RPMI7951 (cell line): ENCODE results near the gene EGFL7. TPM values are rescaled to one million over a fixed set of nuclear protein-coding genes. Genes with fewer than 3 reads are reported as not detected.

Experiments used
- DNase-seq: peaks from one replicate; pipeline ENCODE4 v3.0.0-alpha.2; 2012; ENCODE audit warnings: low read depth
- total RNA-seq: library from RNA; depleted of rRNA; stranded (reverse); fragments of >200 nt; shearing (Covaris generic); gene quantifications from 2 replicates; pipeline ENCODE4 v1.2.3, GENCODE V29; 2014

The EGFL7 gene
- total RNA-seq, 1 experiment from 2014 or later = 1.6 TPM

DNA sequence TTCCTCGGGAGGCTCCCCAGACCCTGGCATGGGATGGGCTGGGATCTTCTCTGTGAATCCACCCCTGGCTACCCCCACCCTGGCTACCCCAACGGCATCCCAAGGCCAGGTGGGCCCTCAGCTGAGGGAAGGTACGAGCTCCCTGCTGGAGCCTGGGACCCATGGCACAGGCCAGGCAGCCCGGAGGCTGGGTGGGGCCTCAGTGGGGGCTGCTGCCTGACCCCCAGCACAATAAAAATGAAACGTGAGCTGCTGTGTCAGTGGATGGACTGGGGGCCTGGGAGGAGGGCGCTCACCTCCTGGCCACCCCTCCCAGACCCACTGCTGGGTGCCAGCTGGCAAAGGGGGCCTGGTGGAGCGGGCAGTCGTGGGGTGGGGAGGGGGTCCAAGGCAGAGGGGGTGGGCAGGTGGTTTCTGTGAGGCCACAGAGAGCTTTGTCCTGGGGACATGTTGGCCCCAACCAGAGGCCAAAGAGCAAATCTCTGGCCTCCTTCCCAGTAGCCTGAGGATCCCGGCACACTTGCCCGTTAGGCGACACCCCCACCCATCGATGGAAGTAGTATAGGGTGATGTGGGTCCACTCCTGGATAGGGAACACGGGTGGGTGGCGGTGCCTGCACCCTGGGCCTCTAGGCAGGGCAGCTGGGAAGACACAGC is 9.8 kb downstream of the EGFL7 start:
- DNase-seq = no peak

DNA sequence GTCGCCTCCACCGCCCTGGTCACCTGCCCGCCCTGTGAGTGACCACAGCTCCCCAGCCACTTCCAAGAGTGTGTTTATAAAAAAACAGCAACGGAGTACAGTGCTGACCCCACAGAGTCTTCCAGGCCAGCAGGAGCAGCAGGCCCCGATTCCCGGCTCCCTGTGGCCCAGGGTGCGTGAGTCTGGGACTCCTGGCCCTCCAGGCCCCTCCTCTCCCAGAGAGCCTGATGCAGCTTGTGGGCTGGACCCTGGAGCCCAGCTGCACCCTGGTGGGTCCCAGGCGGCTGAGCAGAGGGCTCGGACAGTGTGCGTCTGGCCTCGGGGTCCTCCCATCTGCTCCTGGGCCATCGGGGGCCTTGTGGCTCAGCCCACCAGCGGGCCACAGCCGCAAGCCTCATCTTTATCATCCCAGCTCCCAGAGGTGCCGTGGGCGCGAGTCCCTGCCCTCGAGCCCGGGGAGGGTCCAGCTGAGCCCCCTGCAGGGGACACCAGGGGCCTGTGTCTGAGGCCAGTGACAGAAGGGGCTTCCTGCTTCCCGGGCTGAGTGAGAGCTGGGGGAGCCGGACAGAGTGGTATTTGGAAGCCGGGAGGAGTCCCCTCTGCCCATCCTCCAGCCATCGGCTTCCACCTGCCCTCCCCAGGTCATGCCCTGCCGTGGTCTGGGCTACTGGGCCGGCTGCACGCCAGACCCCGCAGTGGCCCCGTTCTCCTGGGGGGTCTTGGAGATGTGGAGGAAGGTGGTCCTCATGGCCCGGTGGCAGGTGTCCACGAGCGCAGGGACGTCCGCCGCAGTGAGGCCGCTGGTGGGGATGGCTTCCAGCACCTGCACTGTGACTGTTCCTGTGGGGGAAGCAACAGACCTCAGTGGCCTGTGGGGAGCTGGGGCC is 10.6 kb downstream of the EGFL7 start:
- DNase-seq = no peak

DNA sequence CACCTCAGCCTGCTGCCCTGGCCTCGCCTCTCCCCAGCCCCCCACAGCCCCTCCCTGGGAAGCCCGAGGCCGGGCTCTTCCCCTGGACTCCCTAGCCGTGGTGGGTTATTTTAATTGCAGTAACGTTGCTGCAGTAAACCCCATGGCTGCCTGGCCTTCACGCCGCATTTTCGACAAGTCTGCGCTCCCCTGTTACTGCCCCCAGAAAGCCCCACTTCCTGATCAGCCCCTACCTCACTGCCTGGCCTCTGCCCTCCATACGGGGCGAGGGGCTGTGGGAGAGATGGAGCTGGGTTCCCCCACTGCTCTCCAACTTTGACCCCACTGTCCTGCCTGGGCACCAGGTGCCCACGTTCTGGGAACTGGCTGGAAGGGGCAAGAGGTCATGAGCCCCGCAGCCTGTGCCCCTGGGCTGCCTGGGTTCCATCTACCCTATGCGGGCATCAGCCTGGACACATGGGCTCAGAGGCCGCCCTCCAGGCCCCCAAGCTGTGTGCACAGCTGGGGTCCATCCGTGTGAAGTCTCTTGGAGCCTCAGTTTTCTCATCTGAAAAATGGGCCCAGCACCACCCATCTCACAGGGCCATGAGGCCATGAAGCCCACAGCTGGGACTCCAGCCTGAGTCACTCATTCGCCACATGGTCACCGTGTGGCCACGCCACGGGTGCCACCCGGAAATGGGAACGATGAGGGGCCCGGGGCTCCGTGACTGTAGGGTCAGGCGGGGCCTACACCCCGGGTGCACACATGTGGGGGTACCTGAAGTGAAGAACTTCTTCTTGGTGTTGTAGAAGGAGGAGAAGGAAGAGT is 11.5 kb downstream of the EGFL7 start:
- no peak for DNase-seq

DNA sequence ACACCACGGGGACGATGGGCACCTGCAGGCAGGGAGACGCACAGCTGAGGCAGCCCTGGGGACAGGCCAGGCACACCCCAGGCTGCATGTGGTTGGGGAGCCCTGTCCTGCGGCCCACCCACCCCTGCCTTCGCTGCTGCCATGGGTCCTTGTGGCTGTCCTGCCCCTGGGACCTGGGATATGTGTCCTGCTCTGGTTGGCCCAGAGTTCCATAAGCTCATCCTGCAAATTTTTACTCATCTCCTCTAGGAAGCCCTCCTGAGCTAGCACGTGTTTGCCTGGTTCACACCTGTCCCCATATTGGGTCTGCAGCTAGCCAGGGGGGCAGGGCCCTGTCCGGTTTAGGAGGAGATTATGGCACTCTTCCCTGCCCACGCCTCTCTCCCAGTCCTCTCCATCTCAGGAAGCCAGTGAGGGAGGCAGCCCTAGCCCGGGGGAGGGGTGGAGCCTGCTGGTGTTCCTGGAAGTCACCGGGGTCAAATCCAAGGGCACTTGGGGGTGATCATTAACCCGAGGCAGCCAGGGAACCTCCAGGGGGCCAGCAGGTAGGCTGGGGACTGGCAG is 12.2 kb downstream of the EGFL7 start:
- DNase-seq = no peak

DNA sequence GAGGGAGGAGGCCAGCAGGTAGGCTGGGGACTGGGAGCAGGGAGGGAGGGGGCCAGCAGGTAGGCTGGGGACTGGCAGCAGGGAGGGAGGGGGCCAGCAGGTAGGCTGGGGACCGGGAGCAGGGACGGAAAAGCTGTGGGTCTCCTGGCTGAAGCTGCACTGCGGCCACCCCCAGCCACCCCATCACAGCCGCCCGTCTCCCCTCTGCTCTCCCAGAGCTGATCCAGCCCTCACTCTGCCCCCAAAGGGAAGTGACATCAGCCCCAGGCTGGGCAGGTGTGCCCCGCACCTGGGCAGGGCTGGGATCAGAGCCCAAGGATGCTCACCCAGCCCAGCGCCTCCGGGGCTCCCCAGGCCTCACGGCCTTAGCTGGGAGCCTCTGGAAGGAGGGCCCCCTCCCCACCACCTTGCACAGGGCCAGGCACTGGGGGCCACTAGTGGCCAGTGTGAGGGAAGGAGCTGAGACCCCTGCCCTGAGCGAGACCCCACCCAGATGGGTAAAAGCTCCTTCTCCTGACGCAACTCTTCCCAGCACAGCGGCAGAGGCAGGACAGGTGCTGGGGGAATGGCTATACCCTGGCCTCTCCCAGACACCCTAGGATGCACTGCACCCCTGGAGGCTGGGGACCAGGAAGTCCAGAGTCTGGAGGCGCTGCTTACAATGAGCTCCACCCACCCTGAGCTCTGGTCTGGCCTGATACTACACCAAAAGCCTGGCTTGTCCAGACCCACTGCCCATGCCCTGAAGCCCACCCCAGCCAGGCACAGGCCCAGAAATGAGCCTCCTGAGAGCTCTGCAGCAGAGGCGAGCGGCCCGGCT is 13.0 kb downstream of the EGFL7 start:
- no peak for DNase-seq

DNA sequence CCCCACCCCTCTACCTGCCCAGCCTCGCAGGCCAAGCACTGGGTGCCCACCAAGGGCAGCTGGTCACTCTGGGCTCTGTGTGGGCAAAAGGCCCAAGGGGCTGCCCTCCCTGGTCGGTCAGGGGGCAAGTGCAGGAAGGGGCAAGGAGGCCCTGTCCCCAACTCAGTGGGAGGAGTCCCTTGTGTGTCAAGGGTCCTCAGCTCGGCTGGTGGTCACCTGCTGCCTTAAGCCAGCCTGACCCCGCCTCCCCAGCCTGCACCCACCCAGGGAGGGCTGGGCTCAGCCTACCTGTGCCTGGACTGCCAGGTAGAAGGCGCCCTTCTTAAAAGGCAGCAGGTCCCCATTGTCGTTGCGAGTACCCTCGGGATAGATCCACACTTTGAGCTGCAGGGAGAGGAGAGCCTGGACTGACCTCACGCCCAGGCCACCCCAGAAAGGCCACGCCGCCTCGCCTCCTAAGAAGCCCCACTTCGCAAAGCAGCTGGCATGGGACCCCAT is 13.6 kb downstream of the EGFL7 start:
- no peak for DNase-seq

DNA sequence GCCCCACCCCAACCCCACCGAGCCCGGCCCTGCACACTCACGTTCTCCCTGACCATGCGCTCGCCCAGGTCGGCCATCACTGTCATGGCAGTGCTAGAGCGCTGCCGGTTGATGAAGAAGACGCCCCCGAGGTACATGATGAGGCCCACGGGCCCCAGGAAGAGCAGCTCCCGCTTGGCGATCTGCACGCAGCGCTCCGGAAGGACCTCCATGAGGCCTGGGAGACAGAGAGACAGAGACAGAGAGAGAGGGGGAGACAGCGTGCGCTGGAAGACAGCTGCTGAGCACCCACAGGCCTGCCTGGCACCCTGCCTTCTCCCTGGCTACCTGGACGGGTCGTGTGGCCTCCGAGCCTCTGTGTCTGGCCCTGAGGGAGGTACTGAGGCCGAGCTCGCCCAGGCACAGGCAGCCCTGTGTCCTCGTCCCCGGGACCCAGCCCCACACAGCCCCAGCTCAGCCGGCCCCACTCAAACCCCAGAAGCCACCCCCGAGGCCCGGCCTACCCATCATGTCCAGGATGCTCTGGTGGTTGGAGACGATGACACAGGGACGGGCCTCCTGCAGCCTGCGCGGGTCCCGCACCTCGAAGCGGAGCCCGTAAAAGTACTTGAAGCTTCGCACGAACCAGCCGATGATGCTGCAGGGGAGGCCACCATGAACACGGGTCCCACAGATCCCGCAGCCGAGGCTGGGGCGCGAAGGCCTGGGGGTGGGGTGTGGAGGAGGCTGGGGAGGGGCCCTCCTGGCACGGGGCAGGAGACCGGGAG is 14.4 kb downstream of the EGFL7 start:
- DNase-seq = no peak

DNA sequence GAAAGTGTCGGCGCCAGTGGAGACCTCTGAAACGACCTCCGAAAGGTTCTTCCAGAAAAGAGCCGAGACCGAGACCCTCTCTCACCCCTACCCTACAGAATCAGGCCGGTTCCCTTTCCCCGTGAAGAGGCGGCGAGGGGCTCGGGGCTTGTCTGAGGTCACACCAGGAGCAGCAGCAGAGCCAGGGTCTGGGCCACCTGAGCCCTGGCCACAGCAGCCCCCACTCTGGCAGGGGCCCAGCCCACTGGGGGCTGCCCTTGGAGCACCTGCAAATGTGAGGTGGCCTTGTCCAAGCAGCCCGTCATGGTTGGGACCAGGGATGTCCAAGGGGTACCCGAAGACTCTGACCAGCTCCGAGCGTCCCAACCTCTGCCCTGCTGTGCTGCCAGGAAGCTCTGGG is 15.3 kb downstream of the EGFL7 start:
- no peak for DNase-seq

DNA sequence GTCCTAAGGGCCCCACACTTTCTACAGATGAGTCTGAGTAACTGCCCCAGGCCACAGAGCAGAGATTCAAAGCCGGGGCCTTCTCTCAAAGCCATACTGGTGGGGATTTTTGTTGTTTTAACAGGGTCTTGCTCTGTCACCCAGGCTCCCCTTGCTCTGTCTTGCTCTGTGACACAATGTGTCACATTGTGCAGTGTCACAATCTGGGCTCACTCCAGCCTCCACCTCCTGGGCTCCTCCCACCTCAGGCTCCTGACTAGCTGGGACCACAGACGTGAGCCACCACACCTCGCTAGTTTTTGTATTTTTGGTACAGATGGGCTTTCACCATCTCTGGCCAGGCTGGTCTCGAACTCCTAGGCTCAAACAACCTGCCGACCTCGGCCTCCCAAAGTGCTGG is 15.9 kb downstream of the EGFL7 start:
- no peak for DNase-seq

DNA sequence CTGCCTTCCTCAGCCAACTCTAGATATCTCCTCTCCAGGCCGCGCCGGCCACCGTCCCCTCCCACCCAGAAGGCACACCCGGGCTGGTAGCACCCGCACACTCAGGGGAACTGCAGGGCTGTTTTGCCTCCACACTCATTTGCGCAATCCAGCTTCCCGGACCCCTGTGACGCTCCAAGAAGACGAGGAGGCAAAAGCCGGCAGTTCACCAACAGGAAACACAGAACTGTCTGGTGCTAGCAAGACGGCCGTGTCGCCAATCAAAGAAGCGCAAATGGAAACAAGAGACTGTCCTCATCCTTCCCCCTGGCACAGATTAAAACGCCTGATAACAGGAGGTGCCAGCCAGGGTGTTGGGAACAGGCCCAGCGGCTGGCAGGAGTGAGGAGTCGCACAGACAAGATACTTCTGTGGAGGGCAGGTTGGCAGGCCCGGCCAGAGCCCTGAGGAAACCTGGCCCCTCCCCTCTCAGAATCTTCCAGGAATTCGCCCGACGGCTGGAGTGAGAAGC is 16.8 kb downstream of the EGFL7 start:
- no peak for DNase-seq

DNA sequence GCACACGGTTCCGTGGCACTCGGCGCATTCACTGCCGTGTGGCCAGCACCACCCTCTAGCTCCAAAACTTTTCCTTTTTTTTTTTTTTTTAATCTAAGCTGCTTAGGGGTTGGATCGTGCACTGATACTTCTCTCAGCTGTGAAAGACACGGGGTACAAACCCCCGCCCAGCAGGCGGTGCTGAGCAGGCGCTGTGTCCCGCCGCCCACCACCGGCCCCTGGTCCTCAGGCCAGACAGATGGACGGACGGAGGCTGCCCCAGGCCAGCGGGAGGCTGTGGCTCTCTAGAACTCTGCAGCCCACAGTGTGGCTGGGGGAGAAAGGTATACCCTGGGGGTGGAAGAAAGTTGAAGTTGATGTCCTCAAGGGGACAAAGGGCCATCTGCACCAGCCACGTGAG is 18.3 kb downstream of the EGFL7 start:
- no peak for DNase-seq

DNA sequence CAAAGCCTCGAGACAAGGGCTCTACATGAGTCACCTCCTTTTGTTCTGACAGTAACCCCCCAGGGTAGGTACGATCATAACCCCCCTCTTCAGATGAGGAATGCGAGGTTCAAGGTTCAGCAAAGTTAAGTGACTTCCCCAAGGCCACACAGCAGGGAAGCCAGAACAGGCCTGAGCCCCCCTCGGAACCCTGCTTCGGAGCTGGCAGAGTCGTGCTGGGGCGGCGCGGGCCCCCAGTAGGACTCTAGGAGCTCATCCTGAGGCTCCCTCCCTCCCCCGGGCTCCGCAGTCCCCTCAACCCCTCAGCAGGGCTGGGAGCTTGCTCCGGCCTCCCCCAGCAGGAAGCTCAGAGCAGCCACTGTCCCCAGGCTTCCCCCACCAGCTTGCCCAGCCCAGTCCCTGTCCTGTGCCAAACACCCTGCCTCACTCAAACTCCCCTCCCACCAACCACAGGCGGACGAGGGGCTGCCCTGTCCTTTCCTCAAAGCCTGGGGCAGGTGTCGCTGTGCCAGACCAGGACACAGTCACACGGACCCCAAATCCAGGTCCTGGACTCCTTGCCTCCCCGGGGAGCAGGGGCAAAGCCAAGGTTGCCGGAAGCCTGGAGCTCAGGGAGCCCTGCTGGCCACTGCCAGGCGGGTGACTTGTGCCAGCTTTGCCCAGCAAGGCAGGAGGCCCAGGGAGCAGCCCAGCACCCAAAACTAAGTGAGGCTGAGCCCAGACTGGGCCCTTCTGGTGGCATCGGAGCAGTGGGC is 19.4 kb downstream of the EGFL7 start:
- no peak for DNase-seq

DNA sequence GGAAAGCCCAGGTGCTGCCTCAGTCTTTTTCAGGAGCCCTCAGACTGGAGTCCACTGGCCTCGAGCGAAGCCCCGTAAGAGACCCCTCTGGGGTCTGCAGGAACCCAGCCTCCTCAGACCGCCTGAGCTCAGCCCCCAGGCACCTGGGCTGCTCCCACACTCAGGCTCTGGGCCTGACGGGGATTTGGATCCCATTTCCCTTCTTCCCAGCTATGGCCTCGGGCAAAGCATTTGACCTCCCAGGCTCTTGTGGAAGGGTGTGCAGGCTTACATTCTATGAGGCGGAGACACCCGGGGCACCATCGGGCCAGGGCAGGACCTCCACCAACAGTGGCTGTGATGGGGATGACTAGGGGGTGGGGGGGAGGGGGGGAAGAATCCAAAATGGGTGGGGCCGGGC is 20.0 kb downstream of the EGFL7 start:
- no peak for DNase-seq

DNA sequence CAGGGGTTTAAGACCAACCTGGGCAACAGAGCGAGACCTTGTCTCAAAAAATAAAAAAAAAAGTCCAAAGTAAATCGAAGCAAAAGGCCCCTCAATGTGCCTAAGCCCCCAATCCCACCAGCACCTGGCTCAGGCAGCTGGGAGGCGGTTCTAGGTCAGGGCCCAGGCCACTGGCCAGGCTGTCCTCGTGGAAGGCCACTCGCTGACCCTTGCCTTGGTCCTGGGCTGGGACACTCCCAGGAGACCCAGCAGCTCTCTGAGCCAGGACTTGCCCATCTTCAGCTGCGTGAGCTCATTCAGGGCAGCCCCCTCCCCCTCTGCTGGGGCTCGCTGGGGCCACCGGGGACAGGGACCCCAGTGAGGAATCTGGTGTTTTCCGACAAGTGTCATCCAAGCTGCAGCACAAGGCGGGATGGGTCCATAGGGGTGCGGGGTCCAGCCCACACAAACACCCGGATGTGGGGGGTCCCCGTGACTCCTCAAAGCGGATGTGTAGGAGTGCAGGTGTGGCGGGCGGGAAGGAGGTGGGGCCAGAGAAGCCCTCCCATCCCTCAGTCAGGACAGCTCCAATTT is 20.5 kb downstream of the EGFL7 start:
- no peak for DNase-seq

DNA sequence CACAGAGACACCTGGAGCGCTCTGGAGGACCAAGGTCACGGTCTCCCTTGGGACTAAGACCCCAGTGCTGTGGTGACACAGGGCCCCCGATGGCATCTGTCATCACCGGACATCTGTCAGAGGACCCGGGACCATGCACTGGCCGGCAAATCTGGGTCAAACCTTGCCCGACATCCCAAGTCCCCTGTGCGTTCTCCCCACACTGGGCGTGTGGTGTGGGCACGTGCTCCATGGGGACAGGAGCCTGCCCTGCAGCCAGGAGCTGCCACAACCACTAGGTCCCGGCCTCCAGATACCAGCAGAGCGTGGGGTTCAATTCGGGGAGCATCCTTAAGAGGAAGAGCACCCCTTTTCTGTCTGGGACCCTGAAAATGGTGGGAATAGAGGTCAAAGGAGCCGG is 21.0 kb downstream of the EGFL7 start:
- no peak for DNase-seq

DNA sequence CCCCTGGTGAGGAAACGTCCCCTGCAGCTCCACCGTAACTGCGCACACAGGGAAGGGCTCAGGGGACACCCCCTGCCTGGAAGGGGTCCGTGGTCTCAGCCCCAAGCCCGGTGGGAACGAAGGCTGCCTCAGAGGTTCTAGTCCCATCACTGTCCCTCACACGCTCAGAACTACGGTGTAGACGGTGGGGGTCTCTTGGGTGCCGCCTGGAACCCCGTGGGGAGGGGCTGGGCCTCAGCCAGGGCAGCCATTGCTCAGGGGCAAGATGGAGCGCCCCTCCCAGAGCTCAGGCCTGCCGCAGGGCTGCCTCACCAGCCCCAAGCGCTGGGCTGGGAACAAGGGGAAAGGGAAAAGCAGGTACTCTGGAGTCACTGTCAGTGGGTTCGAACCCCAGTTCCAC is 21.6 kb downstream of the EGFL7 start:
- DNase-seq = no peak

DNA sequence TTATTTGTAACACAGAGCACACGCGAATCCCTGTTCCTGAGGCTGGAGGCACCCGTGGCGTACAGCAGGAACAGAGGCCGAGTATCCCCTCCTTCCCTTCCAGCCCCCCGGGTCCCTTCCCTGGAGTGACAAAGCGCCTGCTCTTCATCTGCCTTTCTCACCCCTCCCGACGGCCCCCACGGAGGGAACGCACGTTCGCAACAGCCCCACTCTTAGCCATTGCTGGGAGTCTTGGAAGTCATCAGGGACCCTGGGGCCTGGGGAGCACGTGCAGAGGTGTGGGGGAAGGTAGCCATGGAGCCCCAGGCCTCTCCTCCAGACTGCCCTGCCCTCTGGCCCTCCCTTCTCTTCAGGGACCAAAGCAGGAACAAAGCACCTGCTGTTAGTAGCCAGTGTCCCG is 22.1 kb downstream of the EGFL7 start:
- no peak for DNase-seq

DNA sequence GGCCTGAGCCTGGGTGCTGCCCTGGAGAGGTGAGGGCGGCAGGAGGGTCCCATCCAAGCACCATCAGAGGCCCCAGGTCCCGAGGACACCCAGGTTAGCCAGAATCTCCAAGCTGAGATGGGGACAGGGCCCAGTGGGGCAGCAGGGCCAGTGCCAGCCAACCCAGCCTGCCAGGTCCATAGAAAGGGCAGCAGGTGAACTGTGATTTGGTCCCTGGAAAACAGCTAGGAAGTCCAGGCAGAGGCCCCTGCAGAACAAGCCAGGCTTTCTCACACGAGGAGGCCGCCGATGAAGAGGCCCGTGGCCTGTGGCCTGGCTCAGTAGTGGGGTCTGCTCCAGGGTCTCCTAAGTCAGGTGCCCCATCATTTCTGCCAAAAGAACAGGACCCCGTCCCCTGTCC is 22.5 kb downstream of the EGFL7 start:
- no peak for DNase-seq
